Effector memory CD8-positive, alpha-beta T cell (primary cell): Measurements from ENCODE around the gene SMC6.
A peak's percentile ranks its signal among the peaks of the same experiment; 100 is the strongest.

Source experiments
- ATAC-seq: fragments of 150-1000 bp; cut with Tn5 transposase; replicated peaks from 2 replicates; pipeline ENCODE4 v1.10.0; 2021; ENCODE audit warnings: mild to moderate bottlenecking, moderate library complexity
- DNase-seq, 3 experiments: peaks; one replicate each; pipeline ENCODE4 v3.0.0; 2021
- H3K27ac Mint-ChIP-seq, 2 donors: one replicate each; pipeline ENCODE4 v1.8.0; 2022; ENCODE audit warnings: mild to moderate bottlenecking in 2 of 2, mixed read lengths in 2 of 2, moderate library complexity in 2 of 2
- H3K27me3 Mint-ChIP-seq, 2 donors: one replicate each; pipeline ENCODE4 v1.8.0; 2022; ENCODE audit warnings: mixed read lengths in 2 of 2
- H3K36me3 Mint-ChIP-seq: one replicate; pipeline ENCODE4 v1.8.0; 2022; ENCODE audit warnings: mild to moderate bottlenecking, moderate library complexity, mixed read lengths; ENCODE audit not compliant: insufficient read depth
- H3K4me1 Mint-ChIP-seq, 2 donors: one replicate each; pipeline ENCODE4 v1.8.0; 2022; ENCODE audit warnings: low read depth in 2 of 2, mixed read lengths in 2 of 2
- H3K4me3 Mint-ChIP-seq, 2 donors: one replicate each; pipeline ENCODE4 v1.8.0; 2022; ENCODE audit warnings: mild to moderate bottlenecking in 2 of 2, mixed read lengths in 2 of 2, moderate library complexity in 2 of 2
- H3K9me3 Mint-ChIP-seq, 2 donors: one replicate each; pipeline ENCODE4 v1.8.0; 2022; ENCODE audit warnings: mixed read lengths in 2 of 2

SMC6 gene

GRCh38 chr2:17646838-17647701 lies 106.5 kb downstream of the SMC6 start:
- H3K27me3 Mint-ChIP-seq: no peaks in the 10 kb centered on the region
- ATAC-seq (no peak), DNase-seq (no peak)
- no peaks in the 10 kb centered on the region for H3K4me1 Mint-ChIP-seq
- no peaks in the 10 kb centered on the region for H3K9me3 Mint-ChIP-seq
- H3K4me3 Mint-ChIP-seq: no peak overlapping the region
- H3K27ac Mint-ChIP-seq: no peak overlapping the region
- no peaks in the 10 kb centered on the region for H3K36me3 Mint-ChIP-seq

DNA sequence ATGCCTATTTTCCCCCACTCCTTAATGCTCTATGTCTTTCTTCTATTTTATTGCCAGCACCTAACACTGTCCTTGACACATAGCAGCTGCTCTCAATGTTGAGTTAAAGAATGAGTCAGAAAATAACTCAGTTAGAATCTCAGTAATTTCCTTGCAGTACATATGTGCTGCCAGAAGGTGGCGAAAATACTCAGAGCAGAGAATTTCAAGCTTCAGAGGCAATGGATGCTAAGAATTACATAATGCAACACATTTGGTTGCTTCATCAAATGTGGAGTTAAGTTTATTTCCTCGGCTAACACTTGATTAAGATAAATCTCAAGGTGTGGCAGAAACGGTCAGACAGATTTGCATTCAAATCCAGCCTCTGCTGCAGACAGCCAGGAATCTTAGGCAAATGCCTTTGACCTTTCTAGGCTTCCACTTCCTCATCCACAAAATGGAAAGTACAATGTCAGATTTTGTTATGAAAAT lies 107.5 kb downstream of the SMC6 start:
- Mint-ChIP-seq H3K4me3 (no peak overlapping the region), H3K36me3 (no peaks in the 10 kb centered on the region)

GRCh38 chr2:17644997-17645720 lies 108.5 kb downstream of the SMC6 start:
- no peak for ATAC-seq
- no peaks in the 10 kb centered on the region for H3K4me1 Mint-ChIP-seq
- H3K36me3 Mint-ChIP-seq: no peaks in the 10 kb centered on the region

More for the DNA sequence above, 107.5 kb downstream of the SMC6 start:
- Mint-ChIP-seq H3K27me3 (no peaks in the 10 kb centered on the region), H3K27ac (no peak overlapping the region), H3K9me3 (no peaks in the 10 kb centered on the region), H3K4me1 (no peaks in the 10 kb centered on the region)
- DNase-seq: peak; percentile 19 to 24 (median 20)
- peak; percentile 65 for ATAC-seq

DNA sequence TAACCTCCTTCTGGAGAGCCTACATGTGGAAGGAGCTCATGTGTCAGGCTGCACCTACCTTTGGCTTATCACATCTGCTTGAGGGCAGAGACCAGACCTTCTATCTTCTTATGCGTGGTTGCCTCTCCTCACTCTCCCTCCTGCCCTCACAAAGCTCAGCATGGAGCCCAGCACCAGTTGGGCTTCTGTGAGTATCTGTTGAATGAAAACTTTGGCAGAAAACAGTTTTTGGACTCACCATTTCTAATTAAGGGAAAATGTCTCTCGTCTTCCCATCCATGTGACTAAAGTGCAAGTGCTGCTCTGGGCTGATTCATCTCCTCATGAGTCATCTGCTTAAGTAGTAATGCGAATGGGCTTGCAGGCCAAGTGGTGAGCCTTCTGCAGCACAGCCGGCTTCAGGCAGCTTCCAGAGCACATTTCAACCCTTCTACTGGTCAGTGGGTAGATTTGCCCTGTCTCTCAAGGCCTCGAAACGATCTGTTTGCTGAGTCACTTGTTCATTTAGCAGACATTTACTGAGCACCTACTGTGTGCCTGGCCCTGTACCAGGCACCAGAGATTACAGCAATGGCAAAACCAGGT lies 110.5 kb downstream of the SMC6 start:
- H3K4me1 Mint-ChIP-seq: no peaks in the 10 kb centered on the region
- no peaks in the 10 kb centered on the region for H3K36me3 Mint-ChIP-seq
- H3K9me3 Mint-ChIP-seq: no peaks in the 10 kb centered on the region
- H3K27me3 Mint-ChIP-seq: peaks cover 0 to under 1% of the 10 kb centered on the region in 2 donors
- no peak overlapping the region for H3K27ac Mint-ChIP-seq
- no peak overlapping the region for H3K4me3 Mint-ChIP-seq
- ATAC-seq: no peak
- DNase-seq: no peak

More at GRCh38 chr2:17644997-17645720, 108.5 kb downstream of the SMC6 start:
- Mint-ChIP-seq H3K4me3 (no peak overlapping the region), H3K27me3 (no peaks in the 10 kb centered on the region), H3K9me3 (no peaks in the 10 kb centered on the region), H3K27ac (no peak overlapping the region)
- no peak for DNase-seq

- no peaks in the 10 kb centered on the region for H3K9me3 Mint-ChIP-seq
Observed at GRCh38 chr2:17640406-17640805, 113.2 kb downstream of the SMC6 start.

GRCh38 chr2:17638196-17638743 lies 115.3 kb downstream of the SMC6 start:
- H3K4me1 Mint-ChIP-seq: no peaks in the 10 kb centered on the region
- no peak for DNase-seq
- peaks cover 0 to 6% of the 10 kb centered on the region in 2 donors for H3K9me3 Mint-ChIP-seq
- H3K36me3 Mint-ChIP-seq: no peaks in the 10 kb centered on the region
- H3K27ac Mint-ChIP-seq: no peak overlapping the region
- no peak overlapping the region for H3K4me3 Mint-ChIP-seq
- no peak for ATAC-seq
- peaks cover 4 to 22% of the 10 kb centered on the region in 2 donors for H3K27me3 Mint-ChIP-seq

More at GRCh38 chr2:17640406-17640805, 113.2 kb downstream of the SMC6 start:
- ATAC-seq (no peak), DNase-seq (no peak)
- no peaks in the 10 kb centered on the region for H3K4me1 Mint-ChIP-seq
- no peak overlapping the region for H3K27ac Mint-ChIP-seq
- no peak overlapping the region for H3K4me3 Mint-ChIP-seq
- H3K36me3 Mint-ChIP-seq: no peaks in the 10 kb centered on the region
- peaks cover 0 to 15% of the 10 kb centered on the region in 2 donors for H3K27me3 Mint-ChIP-seq

DNA sequence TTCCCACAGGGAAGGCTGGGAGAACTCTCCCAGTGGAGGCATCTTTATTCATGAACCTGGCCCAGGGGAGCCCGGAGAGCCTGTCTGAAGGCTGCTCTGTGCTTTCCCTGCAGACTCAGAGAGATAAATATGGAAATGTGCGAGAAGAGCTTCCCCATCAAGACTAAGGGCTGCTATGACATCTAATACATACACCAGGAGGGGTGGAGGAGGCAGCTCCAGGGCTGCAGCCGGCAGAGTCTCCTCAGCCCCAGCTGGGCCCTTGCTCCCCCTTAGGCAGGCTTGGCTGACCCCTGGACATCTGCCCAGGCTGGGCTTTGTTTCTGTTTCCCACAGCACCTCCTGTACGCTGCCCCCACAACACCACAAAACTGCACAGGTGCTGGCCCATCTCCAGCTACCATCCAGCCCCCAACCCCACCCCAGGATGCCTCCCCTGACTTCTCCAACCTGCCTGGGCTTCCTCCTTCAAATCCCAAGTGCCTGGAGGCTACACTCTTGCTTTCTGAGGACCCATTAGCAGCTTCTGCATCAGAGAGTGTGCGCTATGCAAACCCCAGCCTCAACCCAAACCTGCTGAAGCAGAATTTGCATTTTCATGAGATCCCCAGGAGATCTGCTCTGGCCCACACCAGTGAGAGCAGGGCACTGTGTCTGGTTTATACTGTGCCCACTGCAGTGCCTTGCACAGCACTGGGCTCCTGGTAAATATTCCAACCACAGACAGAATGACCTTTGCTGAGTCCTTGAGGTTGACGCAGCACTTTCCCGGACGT lies 116.3 kb downstream of the SMC6 start:
- Mint-ChIP-seq H3K9me3 (peaks cover 0 to 6% of the 10 kb centered on the region in 2 donors), H3K36me3 (no peaks in the 10 kb centered on the region), H3K4me3 (no peak overlapping the region), H3K4me1 (no peaks in the 10 kb centered on the region), H3K27me3 (peaks cover 4 to 22% of the 10 kb centered on the region in 2 donors), H3K27ac (no peak overlapping the region)
- ATAC-seq: no peak
- DNase-seq: no peak

GRCh38 chr2:17636257-17636656 lies 117.4 kb downstream of the SMC6 start:
- Mint-ChIP-seq H3K36me3 (no peaks in the 10 kb centered on the region), H3K27ac (no peak overlapping the region), H3K9me3 (peaks cover 0 to 6% of the 10 kb centered on the region in 2 donors), H3K4me1 (no peaks in the 10 kb centered on the region), H3K27me3 (peaks cover 4 to 22% of the 10 kb centered on the region in 2 donors), H3K4me3 (no peak overlapping the region)
- no peak for DNase-seq
- ATAC-seq: no peak

DNA sequence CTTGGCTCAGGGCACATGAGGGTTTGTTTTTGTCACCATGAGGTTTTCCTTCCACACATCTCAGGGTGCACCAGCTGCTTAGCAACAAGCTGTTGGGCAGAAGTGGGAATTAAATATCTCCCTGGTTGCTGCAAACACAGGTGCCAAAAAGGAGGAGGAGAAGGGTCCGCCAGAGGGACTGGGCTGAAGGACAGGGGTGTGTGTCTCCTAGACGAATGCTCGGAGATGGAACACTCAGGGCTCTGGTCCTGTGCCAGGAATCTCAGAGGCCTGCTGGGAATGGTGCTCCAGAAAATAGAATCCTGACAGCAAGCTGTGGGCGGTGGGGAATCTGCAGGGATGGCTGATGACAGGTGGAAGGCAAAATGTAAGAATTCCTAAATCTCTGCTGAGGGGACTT lies 118.6 kb downstream of the SMC6 start:
- H3K4me1 Mint-ChIP-seq: no peaks in the 10 kb centered on the region
- H3K27me3 Mint-ChIP-seq: peaks cover 4 to 22% of the 10 kb centered on the region in 2 donors
- peaks cover 0 to 6% of the 10 kb centered on the region in 2 donors for H3K9me3 Mint-ChIP-seq
- H3K4me3 Mint-ChIP-seq: no peak overlapping the region
- H3K36me3 Mint-ChIP-seq: no peaks in the 10 kb centered on the region
- ATAC-seq: no peak
- DNase-seq: no peak
- no peak overlapping the region for H3K27ac Mint-ChIP-seq

DNA sequence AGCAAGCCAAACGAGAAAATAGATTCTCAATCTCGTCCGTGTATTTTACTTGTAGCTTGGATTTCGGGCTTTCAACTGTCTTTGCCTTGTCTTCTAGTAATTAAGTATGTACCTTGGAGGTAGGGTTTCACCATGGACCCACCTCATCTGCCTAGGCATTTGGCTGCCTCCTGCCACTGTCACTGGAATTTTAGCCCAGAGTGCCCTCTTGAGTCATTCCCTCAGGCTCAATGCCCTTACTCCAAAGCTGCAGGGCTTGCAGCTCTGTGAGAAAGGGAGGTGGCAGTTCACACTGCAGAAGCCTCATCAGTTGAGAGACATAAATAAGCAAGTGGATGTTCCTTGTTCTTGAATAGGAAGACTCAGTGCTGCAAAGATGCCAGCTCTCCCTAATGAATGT lies 123.5 kb downstream of the SMC6 start:
- Mint-ChIP-seq H3K36me3 (no peaks in the 10 kb centered on the region), H3K27me3 (peaks cover 9 to 11% of the 10 kb centered on the region in 2 donors), H3K4me1 (no peaks in the 10 kb centered on the region), H3K27ac (no peak overlapping the region), H3K9me3 (peaks cover 0 to 6% of the 10 kb centered on the region in 2 donors), H3K4me3 (no peak overlapping the region)
- DNase-seq: no peak
- no peak for ATAC-seq

DNA sequence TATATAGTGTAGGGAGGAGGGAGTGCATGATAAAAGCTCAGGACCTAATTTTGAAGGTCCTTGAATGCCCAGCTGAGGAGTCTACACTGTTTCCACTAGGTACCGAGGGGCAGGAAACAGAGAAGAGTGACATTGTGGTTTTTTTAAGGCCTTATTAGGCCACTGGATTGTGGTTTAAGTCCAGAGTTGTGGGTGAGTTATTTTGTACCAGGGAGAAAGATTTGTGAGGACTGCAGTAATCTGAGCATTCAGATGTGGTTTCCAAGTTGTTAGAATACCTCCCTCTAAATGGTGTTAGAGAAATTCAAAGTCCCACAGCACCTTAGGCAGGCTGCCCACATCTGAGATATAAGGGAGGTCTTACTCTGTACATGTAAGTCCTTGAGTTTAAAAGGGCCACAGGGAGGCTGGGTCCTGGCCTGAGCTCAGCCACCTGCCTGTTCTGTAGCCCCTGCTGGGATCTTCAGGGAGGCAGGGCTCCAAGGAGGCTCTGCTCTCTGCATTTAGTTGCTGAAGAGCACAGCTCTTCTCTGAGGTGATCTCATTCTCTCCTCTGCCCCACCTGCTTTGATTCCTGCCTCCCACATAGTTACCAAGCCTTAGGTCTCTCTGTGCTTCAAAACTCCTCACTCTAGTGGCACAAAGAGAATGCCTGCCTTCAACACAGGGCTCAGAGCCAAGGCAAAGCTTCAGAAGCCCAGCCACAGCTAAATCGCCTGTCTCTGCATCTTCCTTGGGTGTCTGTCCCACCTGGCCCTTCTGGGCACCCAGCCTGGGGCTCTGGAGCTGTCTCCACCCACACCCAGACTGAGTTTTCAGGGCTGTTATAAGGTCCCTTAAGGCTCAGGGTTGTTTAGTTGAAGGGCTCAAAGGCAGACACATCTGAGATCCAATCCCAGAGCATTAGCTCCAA lies 125.0 kb downstream of the SMC6 start:
- Mint-ChIP-seq H3K9me3 (peaks cover 0 to 3% of the 10 kb centered on the region in 2 donors), H3K27me3 (peaks cover 4 to 17% of the 10 kb centered on the region in 2 donors), H3K4me1 (no peaks in the 10 kb centered on the region), H3K27ac (no peak overlapping the region), H3K36me3 (no peaks in the 10 kb centered on the region), H3K4me3 (no peak overlapping the region)
- DNase-seq (no peak), ATAC-seq (no peak)

DNA sequence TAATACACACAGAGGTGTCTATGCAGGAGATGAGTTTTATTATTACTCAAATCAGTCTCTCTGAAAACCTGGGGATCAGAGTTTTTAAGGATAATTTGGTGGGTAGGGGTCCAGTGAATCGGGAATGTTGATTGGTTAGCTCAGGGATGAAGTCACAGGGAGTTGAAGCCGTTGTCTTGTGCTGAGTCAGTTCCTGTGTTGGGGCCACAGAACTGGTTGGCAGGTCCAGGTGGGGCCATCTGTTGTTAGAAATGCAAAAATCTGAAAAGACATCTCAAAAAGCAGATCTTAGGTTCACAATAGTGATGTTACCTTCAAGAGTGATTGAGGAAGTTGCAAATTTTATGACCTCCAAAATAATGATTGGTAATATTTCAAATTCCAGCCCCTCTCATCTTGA lies 126.2 kb downstream of the SMC6 start:
- Mint-ChIP-seq H3K4me1 (no peaks in the 10 kb centered on the region), H3K9me3 (no peaks in the 10 kb centered on the region), H3K27me3 (peaks cover 4 to 19% of the 10 kb centered on the region in 2 donors), H3K27ac (no peak overlapping the region), H3K36me3 (no peaks in the 10 kb centered on the region), H3K4me3 (no peak overlapping the region)
- DNase-seq: no peak
- no peak for ATAC-seq
